Spinal cord (tissue), 10 donors: ENCODE data around the gene XPOT. TPM values are rescaled to one million over a fixed set of nuclear protein-coding genes. Genes with fewer than 3 reads are reported as not detected.
A peak's percentile ranks its signal among the peaks of the same experiment; 100 is the strongest.

Source experiments
- DNase-seq, 6 donors: peaks; one replicate each; pipeline versions ENCODE4 v3.0.0 to v3.0.0-alpha.2; 2013 to 2015; ENCODE audit warnings: low spot score in 6 of 6, low read depth in 4 of 6
- H3K27ac ChIP-seq: one replicate; pipeline ENCODE4 v1.5.1; 2013; ENCODE audit warnings: low read depth, low read length, control low read depth
- H3K27me3 ChIP-seq: one replicate; pipeline ENCODE4 v1.6.1; 2013; ENCODE audit warnings: low read length; ENCODE audit not compliant: control insufficient read depth, insufficient read depth
- H3K36me3 ChIP-seq: one replicate; pipeline ENCODE4 v1.6.1; 2013; ENCODE audit warnings: low read length; ENCODE audit not compliant: control insufficient read depth, insufficient read depth
- H3K4me1 ChIP-seq: one replicate; pipeline ENCODE4 v1.6.1; 2013; ENCODE audit warnings: low read length; ENCODE audit not compliant: control insufficient read depth, insufficient read depth
- H3K4me3 ChIP-seq: one replicate; pipeline ENCODE4 v1.5.1; 2013; ENCODE audit warnings: low read depth, low read length, control low read depth
- H3K9me3 ChIP-seq: one replicate; pipeline ENCODE4 v1.6.1; 2013; ENCODE audit warnings: low read length; ENCODE audit not compliant: control insufficient read depth, insufficient read depth
- whole genome bisulfite sequencing: methylation state at CpG from one replicate; pipeline ENCODE4 v1.1.5; 2013; ENCODE audit warnings: missing lambda C conversion rate; ENCODE audit not compliant: insufficient coverage; 5-methylcytosine and 5-hydroxymethylcytosine counted together
- polyA plus RNA-seq, 2 donors: library from polyadenylated mRNA; unstranded; fragments of 120-200 nt; gene quantifications; one replicate each; pipeline ENCODE4 v1.2.1, GENCODE V29; 2013; ENCODE audit not compliant: insufficient read length in 2 of 2
- total RNA-seq, 2 donors: library from RNA; depleted of rRNA in 1 of 2; stranded (reverse); fragments of 120-200 nt in 1 of 2; fragments of >200 nt in 1 of 2; gene quantifications; one replicate each; pipeline versions ENCODE4 v1.2.3 to v1.2.4, GENCODE V29; 2013 to 2014
- donor health status: healthy.

Gene XPOT
- total and polyA plus RNA-seq, 4 donors = 49.3 to 81.9 (median 62.3) TPM

DNA sequence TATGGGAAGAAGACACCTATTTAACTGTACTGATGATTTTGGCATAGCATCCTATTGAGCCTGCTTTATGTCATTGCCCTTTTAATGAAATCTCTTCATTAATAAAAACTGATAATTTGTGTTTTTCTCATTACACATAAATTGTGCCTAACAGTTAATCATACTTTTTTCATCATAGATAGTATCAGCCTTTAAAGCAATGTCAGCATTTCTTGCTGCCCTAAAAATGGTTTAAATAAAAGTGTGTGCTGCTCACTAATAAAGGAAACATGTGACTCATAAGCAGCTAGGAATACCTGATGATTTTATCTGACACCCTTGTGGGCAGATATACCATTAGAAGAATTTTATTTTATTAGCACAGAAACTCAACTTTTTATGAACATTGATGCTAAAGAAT lies 74.5 kb downstream of the XPOT start:
- Histone ChIP-seq H3K4me3 (no peak overlapping the region), H3K9me3 (peaks cover 5% of the 10 kb centered on the region), H3K27me3 (no peaks in the 10 kb centered on the region), H3K27ac (no peak overlapping the region), H3K36me3 (peaks cover 6% of the 10 kb centered on the region), H3K4me1 (no peaks in the 10 kb centered on the region)
- no peak for DNase-seq

DNA sequence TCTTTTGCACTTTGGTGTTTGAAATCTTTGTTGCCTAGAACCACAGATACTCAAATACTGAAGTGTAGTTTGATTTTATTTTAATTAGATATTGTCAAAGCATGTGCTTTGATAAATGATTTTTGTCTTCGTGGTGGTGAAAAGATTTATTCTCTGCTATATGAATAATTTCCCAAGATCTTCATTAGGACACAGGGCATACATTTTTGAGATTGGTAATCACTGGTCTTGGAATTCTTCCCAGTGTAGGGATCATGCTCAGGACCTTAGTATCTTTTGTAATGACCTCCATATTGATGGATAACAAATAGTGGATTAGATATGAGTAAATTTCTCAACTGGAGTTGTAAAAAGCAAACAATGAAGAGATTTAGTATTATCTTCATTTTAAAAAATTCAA lies 76.0 kb downstream of the XPOT start:
- Histone ChIP-seq H3K9me3 (peaks cover 5% of the 10 kb centered on the region), H3K27me3 (no peaks in the 10 kb centered on the region), H3K4me3 (no peak overlapping the region), H3K27ac (no peak overlapping the region), H3K4me1 (no peaks in the 10 kb centered on the region), H3K36me3 (peaks cover 5% of the 10 kb centered on the region)
- no peak for DNase-seq
- no CpG with 5 or more reads among the region's 1 CpG for WGBS

- Histone ChIP-seq H3K27ac (no peak overlapping the region), H3K27me3 (no peaks in the 10 kb centered on the region), H3K4me3 (no peak overlapping the region), H3K9me3 (no peaks in the 10 kb centered on the region), H3K4me1 (no peaks in the 10 kb centered on the region), H3K36me3 (peaks cover 18% of the 10 kb centered on the region)
- no peak for DNase-seq
- WGBS = no CpG with 5 or more reads among the region's 3 CpGs
Measured at GRCh38 chr12:64486657-64487056, 82.5 kb downstream of the XPOT start.

- Histone ChIP-seq H3K4me1 (no peaks in the 10 kb centered on the region), H3K27me3 (no peaks in the 10 kb centered on the region), H3K4me3 (no peak overlapping the region), H3K9me3 (no peaks in the 10 kb centered on the region), H3K36me3 (peaks cover 27% of the 10 kb centered on the region), H3K27ac (no peak overlapping the region)
- WGBS = no CpG with 5 or more reads among the region's 1 CpG
- no peak for DNase-seq
Measured at GRCh38 chr12:64491718-64492117, 87.5 kb downstream of the XPOT start.

DNA sequence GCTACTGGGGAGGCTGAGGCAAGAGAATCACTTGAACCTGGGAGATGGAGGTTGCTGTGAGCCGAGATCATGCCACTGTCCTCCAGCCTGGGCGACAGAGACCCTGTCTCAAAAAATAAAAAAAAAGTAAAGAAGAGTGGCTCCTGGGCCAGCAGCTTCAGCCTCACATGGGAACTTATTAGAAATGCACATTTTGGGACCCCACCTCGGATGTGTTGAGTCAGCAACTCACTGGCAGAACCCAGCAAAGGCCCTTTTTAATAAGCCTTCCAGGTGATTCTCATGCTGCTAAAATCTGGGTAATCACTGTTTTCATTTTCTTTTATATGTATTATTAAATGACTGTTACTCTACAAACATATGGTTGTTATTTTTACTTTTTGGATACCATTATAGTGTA lies 89.3 kb downstream of the XPOT start:
- Histone ChIP-seq H3K36me3 (peaks cover 27% of the 10 kb centered on the region), H3K27me3 (no peaks in the 10 kb centered on the region), H3K4me1 (no peaks in the 10 kb centered on the region), H3K9me3 (no peaks in the 10 kb centered on the region), H3K27ac (no peak overlapping the region), H3K4me3 (no peak overlapping the region)
- no peak for DNase-seq
- 75% methylated on average over 2 of the region's 3 CpGs for WGBS

DNA sequence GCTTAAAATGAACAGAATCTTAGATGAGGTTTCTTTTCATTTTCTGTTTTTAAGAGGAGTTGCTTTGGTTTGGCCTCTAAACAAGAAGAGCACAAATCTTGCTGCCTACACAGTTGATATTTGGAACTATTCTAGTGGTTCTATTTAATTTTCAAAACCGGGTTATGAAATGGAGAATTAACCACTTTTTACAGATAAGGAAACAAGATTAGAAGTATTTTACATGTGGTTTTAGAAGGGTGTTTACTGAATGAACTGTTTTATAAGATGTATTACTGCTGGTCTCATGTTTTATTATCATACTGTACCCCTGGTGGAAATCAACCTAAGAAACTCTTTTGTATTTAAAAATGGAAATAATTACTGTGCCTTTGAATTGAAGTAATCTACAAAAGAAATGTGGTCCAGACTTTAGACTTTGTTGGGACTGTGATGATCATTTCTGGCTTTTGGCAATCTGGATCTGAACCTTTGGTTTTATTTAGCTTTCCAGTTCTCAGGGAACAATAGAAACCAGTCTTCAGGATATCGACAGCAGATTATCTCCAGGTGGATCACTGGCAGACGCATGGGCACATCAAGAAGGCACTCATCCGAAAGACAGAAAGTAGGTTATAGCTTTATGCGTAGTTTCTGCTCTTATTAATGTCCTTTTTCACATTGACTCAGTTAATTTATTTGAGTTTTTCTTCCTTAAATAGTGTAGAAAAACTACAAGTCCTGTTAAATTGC lies 91.0 kb downstream of the XPOT start:
- DNase-seq = no peak
- no peak overlapping the region for H3K4me3 ChIP-seq
- H3K4me1 ChIP-seq = no peaks in the 10 kb centered on the region
- no peaks in the 10 kb centered on the region for H3K27me3 ChIP-seq
- peaks cover 33% of the 10 kb centered on the region for H3K36me3 ChIP-seq
- H3K27ac ChIP-seq = no peak overlapping the region
- H3K9me3 ChIP-seq = no peaks in the 10 kb centered on the region
- 67% methylated on average over 1 of the region's 5 CpGs for WGBS

- H3K9me3 ChIP-seq = no peaks in the 10 kb centered on the region
- H3K36me3 ChIP-seq = peaks cover 28% of the 10 kb centered on the region
Measured at GRCh38 chr12:64496839-64497400, 92.7 kb downstream of the XPOT start.

GRCh38 chr12:64497484-64497883 lies 93.3 kb downstream of the XPOT start:
- DNase-seq = no peak
- H3K9me3 ChIP-seq = no peaks in the 10 kb centered on the region
- no peaks in the 10 kb centered on the region for H3K27me3 ChIP-seq
- H3K27ac ChIP-seq = no peak overlapping the region
- no peak overlapping the region for H3K4me3 ChIP-seq
- peaks cover 24% of the 10 kb centered on the region for H3K36me3 ChIP-seq
- no peaks in the 10 kb centered on the region for H3K4me1 ChIP-seq
- no CpG with 5 or more reads among the region's 1 CpG for WGBS

More at GRCh38 chr12:64496839-64497400, 92.7 kb downstream of the XPOT start:
- no peaks in the 10 kb centered on the region for H3K4me1 ChIP-seq
- H3K4me3 ChIP-seq = no peak overlapping the region
- WGBS = no CpG with 5 or more reads among the region's 2 CpGs
- no peak for DNase-seq
- H3K27ac ChIP-seq = no peak overlapping the region
- no peaks in the 10 kb centered on the region for H3K27me3 ChIP-seq

- Histone ChIP-seq H3K9me3 (no peaks in the 10 kb centered on the region), H3K27me3 (no peaks in the 10 kb centered on the region), H3K4me3 (no peak overlapping the region), H3K27ac (no peak overlapping the region), H3K4me1 (no peaks in the 10 kb centered on the region), H3K36me3 (peaks cover 19% of the 10 kb centered on the region)
- no peak for DNase-seq
- no CpG with 5 or more reads among the region's 1 CpG for WGBS
Measured at GRCh38 chr12:64497903-64498302, 93.7 kb downstream of the XPOT start.

DNA sequence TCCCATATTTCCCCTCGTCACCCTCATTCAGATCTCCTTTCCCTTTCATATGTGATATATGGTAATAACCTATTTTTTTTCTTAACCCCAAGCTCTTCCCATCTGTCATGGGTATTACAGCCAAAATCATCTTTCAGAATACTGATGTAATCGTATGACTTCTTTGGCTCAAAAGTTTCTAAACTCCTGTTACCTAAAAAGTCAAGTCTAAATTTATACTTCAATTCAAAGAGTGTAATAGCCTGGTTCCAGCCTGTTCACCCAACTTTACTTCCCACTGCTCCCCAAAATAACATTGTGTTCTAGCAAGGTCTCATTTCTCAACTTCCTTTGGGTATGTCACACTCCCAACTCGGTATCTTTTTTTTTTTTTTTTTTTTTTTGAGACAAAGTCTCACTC lies 96.2 kb downstream of the XPOT start:
- WGBS = 64% methylated on average over 1 of the region's 3 CpGs
- peak in 1 of 6 donors; percentile 70 for DNase-seq
- peaks cover 8% of the 10 kb centered on the region for H3K36me3 ChIP-seq

More for the DNA sequence above, 96.2 kb downstream of the XPOT start:
- no peaks in the 10 kb centered on the region for H3K27me3 ChIP-seq
- H3K4me1 ChIP-seq = no peaks in the 10 kb centered on the region
- H3K27ac ChIP-seq = no peak overlapping the region
- no peaks in the 10 kb centered on the region for H3K9me3 ChIP-seq
- H3K4me3 ChIP-seq = no peak overlapping the region
